Osteocyte (in vitro differentiated cells): ENCODE results near the gene LRRIQ3. TPM values are rescaled to one million over a fixed set of nuclear protein-coding genes. Genes with fewer than 3 reads are reported as not detected.

Experiments
- DNase-seq: peaks from one replicate; pipeline ENCODE4 v3.0.0; 2021; ENCODE audit warnings: mixed read lengths; ENCODE audit not compliant: unreplicated experiment; ENCODE audit errors: extremely low spot score
- H3K27ac Mint-ChIP-seq: one replicate; pipeline ENCODE4 v1.8.0; 2021; ENCODE audit warnings: mild to moderate bottlenecking, mixed read lengths; ENCODE audit not compliant: unreplicated experiment
- H3K27me3 Mint-ChIP-seq: one replicate; pipeline ENCODE4 v1.8.0; 2021; ENCODE audit warnings: mixed read lengths; ENCODE audit not compliant: unreplicated experiment
- H3K36me3 Mint-ChIP-seq: one replicate; pipeline ENCODE4 v1.8.0; 2021; ENCODE audit warnings: mixed read lengths; ENCODE audit not compliant: unreplicated experiment
- H3K4me1 Mint-ChIP-seq: one replicate; pipeline ENCODE4 v1.8.0; 2021; ENCODE audit warnings: mixed read lengths; ENCODE audit not compliant: unreplicated experiment
- H3K4me3 Mint-ChIP-seq: one replicate; pipeline ENCODE4 v1.8.0; 2021; ENCODE audit warnings: mild to moderate bottlenecking, moderate library complexity, mixed read lengths; ENCODE audit not compliant: unreplicated experiment
- H3K9me3 Mint-ChIP-seq: one replicate; pipeline ENCODE4 v1.8.0; 2021; ENCODE audit warnings: mixed read lengths; ENCODE audit not compliant: unreplicated experiment
- CTCF ChIP-seq: fragments of 200-600 bp; sonication (generic); IDR thresholded peaks from 2 replicates; pipeline ENCODE4 v1.5.0; 2021; ENCODE audit warnings: antibody characterized with exemption, mild to moderate bottlenecking, moderate library complexity
- total RNA-seq: library from RNA; stranded (reverse); gene quantifications from 2 replicates; pipeline ENCODE4 v1.2.1, GENCODE V29; 2021

LRRIQ3 gene
- total RNA-seq, 1 donor from 2014 or later: 0.16 TPM

- no peaks in the 10 kb centered on the region for H3K4me1 Mint-ChIP-seq
- no peak for DNase-seq
- H3K36me3 Mint-ChIP-seq: no peaks in the 10 kb centered on the region
- peaks cover 4% of the 10 kb centered on the region for H3K9me3 Mint-ChIP-seq
- H3K27ac Mint-ChIP-seq: no peak overlapping the region
- TF ChIP-seq CTCF: no peak
- H3K4me3 Mint-ChIP-seq: no peak overlapping the region
- no peaks in the 10 kb centered on the region for H3K27me3 Mint-ChIP-seq
These were observed 17.3 kb upstream of the LRRIQ3 start for GRCh38 chr1:74215229-74215628.

- Mint-ChIP-seq H3K36me3 (peaks cover 10% of the 10 kb centered on the region), H3K4me1 (peaks cover 5% of the 10 kb centered on the region), H3K4me3 (no peak overlapping the region), H3K27ac (no peak overlapping the region), H3K9me3 (peaks cover under 1% of the 10 kb centered on the region), H3K27me3 (no peaks in the 10 kb centered on the region)
- no peak for TF ChIP-seq CTCF
- DNase-seq: no peak
These were observed 7.3 kb upstream of the LRRIQ3 start for GRCh38 chr1:74205266-74205665.

- peaks cover 13% of the 10 kb centered on the region for H3K4me1 Mint-ChIP-seq
- no peak overlapping the region for H3K27ac Mint-ChIP-seq
- no peak for TF ChIP-seq CTCF
- no peak overlapping the region for H3K4me3 Mint-ChIP-seq
- H3K27me3 Mint-ChIP-seq: no peaks in the 10 kb centered on the region
- H3K36me3 Mint-ChIP-seq: peaks cover 7% of the 10 kb centered on the region
- DNase-seq: no peak
- H3K9me3 Mint-ChIP-seq: no peaks in the 10 kb centered on the region
These were observed 1.5 kb upstream of the LRRIQ3 start for GRCh38 chr1:74199504-74199903.

- H3K4me3 Mint-ChIP-seq: peak overlapping the region; percentile 84
- no peak for TF ChIP-seq CTCF
- no peaks in the 10 kb centered on the region for H3K9me3 Mint-ChIP-seq
- no peaks in the 10 kb centered on the region for H3K27me3 Mint-ChIP-seq
- H3K4me1 Mint-ChIP-seq: peaks cover 13% of the 10 kb centered on the region
- H3K36me3 Mint-ChIP-seq: peaks cover 5% of the 10 kb centered on the region
- peak overlapping the region; percentile 96 for H3K27ac Mint-ChIP-seq
- no peak for DNase-seq
These were observed 721 bp downstream of the LRRIQ3 start for GRCh38 chr1:74197255-74197654.

- Mint-ChIP-seq H3K27me3 (no peaks in the 10 kb centered on the region), H3K27ac (no peak overlapping the region), H3K4me3 (no peak overlapping the region), H3K36me3 (peaks cover 2% of the 10 kb centered on the region), H3K9me3 (no peaks in the 10 kb centered on the region), H3K4me1 (peaks cover 13% of the 10 kb centered on the region)
- no peak for DNase-seq
- no peak for TF ChIP-seq CTCF
These were observed 2.6 kb downstream of the LRRIQ3 start for GRCh38 chr1:74195339-74195738.
